Adrenal gland (tissue), 12 donors: ENCODE measurements around the gene TMEM163. TPM values are rescaled to one million over a fixed set of nuclear protein-coding genes. Genes with fewer than 3 reads are reported as not detected.
A peak's percentile ranks its signal among the peaks of the same experiment; 100 is the strongest.
"Not testable (repeated sequence)": the region's sequence is repeated elsewhere in the genome, so short reads cannot be mapped to it uniquely, and the experiment has no call there.

ENCODE experiments used
- DNase-seq, 7 donors: peaks; one replicate each; pipeline ENCODE4 v3.0.0-alpha.2; 2019 to 2020
- H3K27ac ChIP-seq, 5 donors: fragments of 200-600 bp; sonication (generic) in 4 of 5; 1 replicate in 3 of 5; 2 replicates in 2 of 5; pipeline versions ENCODE4 v1.5.1 to v1.8.0; 2016 to 2020; ENCODE audit warnings: mild to moderate bottlenecking in 1 of 5
- H3K27me3 ChIP-seq: fragments of 200-600 bp; 2 replicates; pipeline ENCODE4 v1.8.0; 2021
- H3K36me3 ChIP-seq, 2 donors: fragments of 200-600 bp; replicated peaks in 1 of 2; 1 replicate in 1 of 2; 2 replicates in 1 of 2; pipeline versions ENCODE4 v1.5.1 to v1.8.0; 2018 to 2022
- H3K4me1 ChIP-seq, 2 donors: fragments of 200-600 bp; replicated peaks in 1 of 2; 1 replicate in 1 of 2; 2 replicates in 1 of 2; pipeline versions ENCODE4 v1.5.1 to v1.8.0; 2018 to 2021
- H3K4me3 ChIP-seq, 4 donors: fragments of 200-600 bp; sonication (generic) in 3 of 4; one replicate each; pipeline ENCODE4 v1.5.1; 2016 to 2018
- H3K9me3 ChIP-seq, 3 donors: fragments of 200-600 bp; sonication (generic) in 1 of 3; replicated peaks in 1 of 3; 1 replicate in 2 of 3; 2 replicates in 1 of 3; pipeline versions ENCODE4 v1.5.1 to v1.8.0; 2016 to 2021
- POLR2A ChIP-seq, 2 donors: fragments of 450-650 bp; IDR thresholded peaks; one replicate each; pipeline ENCODE4 v1.6.1; 2017; ENCODE audit warnings: antibody characterized with exemption in 2 of 2, mild to moderate bottlenecking in 2 of 2, moderate library complexity in 1 of 2
- WGBS, 4 donors: extraction: QIAGEN DNeasy Blood & Tissue Kit in 2 of 4; methylation state at CpG; one replicate each; pipeline versions ENCODE4 v1.1.5 to v1.1.7; 2013 to 2017; 5-methylcytosine and 5-hydroxymethylcytosine counted together
- intact Hi-C, 2 donors: fragments of 100-400 bp; cut with DNase I; formaldehyde crosslinking; loops; one replicate each; pipeline versions ENCODE4 v1.14.1 to v1.15.0; 2022 to 2023
- polyA plus RNA-seq, 3 donors: library from polyadenylated mRNA; stranded (reverse); fragments of 200-250 nt in 2 of 3; fragments of 350-450 nt in 1 of 3; fragmentation: Illumina TruSeq in 1 of 3; extraction: RNeasy Lipid Tissue Mini Kit (QIAGEN cat#74804) in 1 of 3; gene quantifications; one replicate each; pipeline ENCODE4 v1.2.3, GENCODE V29; 2013 to 2014
- total RNA-seq, 9 donors: library from RNA; depleted of rRNA in 4 of 9; stranded (reverse); fragments of >200 nt in 4 of 9; fragments of 120-200 nt in 1 of 9; fragmentation: NEBNext Ultra II Directional in 1 of 9; extraction: Animal tissue kit (Norgen Biotek cat#: 25700) in 1 of 9; gene quantifications; one replicate each; pipeline versions ENCODE4 v1.1.0 to v1.2.4, GENCODE V29; 2013 to 2023
- TF ChIP-seq, protein P1 (sequence below), 6 experiments: fragments of 450-650 bp in 4 of 6; fragments of 200-600 bp in 2 of 6; sonication (generic) in 1 of 6; IDR thresholded peaks; 1 replicate in 5 of 6; 2 replicates in 1 of 6; pipeline versions ENCODE4 v1.5.1 to v1.8.0; 2016 to 2021; ENCODE audit warnings: antibody characterized with exemption in 6 of 6, mild to moderate bottlenecking in 2 of 6, moderate library complexity in 1 of 6
- donor health status: healthy with polysubstance abuse.
- donor health status: Bipolar disorder and iron deficiency.
- donor health status: DM: yes; HTN: yes; CAD: no.
- donor health status: DM: no; HTN: no; CAD: no.
- donor health status: DM: no; HTN: no; CAD: no.
- donor health status: DM: yes; HTN: yes; CAD: no.

TMEM163 gene
- total and polyA plus RNA-seq, 12 donors, result 3.6 to 21.6 (median 9.5) TPM

DNA sequence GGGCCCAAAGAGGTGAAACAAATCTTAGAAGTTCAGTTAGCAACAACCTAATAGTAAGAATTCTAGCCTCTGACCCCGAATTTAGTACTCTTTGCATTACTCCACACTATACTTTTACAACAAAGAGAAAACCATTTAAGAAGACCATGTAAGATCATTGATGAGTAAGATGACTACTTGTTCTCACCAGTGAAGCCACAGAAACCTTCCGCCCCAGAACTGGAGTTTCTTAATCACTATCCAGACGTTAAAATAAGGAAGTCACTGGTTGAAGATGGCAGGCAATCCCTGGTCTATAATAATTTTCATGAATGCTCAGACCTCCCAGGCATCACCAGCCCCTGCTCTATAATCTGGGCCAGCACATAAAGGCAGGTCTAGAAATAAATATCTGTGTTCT is 95.0 kb downstream of the TMEM163 start:
- DNase-seq, result peak in 1 of 7 donors; percentile 11
- Histone ChIP-seq H3K27ac (no peak overlapping the region), H3K4me3 (no peak overlapping the region), H3K27me3 (no peaks in the 10 kb centered on the region), H3K4me1 (no peaks in the 10 kb centered on the region), H3K9me3 (no peaks in the 10 kb centered on the region), H3K36me3 (no peaks in the 10 kb centered on the region)
- WGBS, 4 donors, result 71 to 83% (median 82%) methylated on average over 3 of the region's 3 CpGs
- intact Hi-C loops, result no loop called here
- TF ChIP-seq POLR2A (IDR thresholded peaks at IDR 0.05), result no peak
- TF ChIP-seq, protein P1, sequence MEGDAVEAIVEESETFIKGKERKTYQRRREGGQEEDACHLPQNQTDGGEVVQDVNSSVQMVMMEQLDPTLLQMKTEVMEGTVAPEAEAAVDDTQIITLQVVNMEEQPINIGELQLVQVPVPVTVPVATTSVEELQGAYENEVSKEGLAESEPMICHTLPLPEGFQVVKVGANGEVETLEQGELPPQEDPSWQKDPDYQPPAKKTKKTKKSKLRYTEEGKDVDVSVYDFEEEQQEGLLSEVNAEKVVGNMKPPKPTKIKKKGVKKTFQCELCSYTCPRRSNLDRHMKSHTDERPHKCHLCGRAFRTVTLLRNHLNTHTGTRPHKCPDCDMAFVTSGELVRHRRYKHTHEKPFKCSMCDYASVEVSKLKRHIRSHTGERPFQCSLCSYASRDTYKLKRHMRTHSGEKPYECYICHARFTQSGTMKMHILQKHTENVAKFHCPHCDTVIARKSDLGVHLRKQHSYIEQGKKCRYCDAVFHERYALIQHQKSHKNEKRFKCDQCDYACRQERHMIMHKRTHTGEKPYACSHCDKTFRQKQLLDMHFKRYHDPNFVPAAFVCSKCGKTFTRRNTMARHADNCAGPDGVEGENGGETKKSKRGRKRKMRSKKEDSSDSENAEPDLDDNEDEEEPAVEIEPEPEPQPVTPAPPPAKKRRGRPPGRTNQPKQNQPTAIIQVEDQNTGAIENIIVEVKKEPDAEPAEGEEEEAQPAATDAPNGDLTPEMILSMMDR (IDR thresholded peaks at IDR 0.05), result no peak

DNA sequence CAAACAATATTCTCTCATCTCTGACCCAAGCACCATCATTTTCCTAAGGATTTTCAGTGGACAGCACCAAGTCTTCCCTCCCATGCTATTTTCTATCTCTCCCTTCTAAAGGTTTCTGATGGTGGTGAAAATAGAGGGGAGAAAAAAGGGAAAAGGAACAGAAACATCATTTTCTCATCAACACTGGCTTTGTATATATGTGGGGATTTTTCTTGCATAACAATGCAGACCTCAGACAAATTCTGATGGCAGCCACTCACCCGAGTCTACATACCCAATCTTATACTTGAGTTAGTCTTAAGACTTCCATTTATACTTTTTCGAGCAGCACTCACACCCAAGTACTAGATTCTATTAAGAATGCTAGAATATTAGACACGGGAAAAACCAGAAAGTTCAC is 95.8 kb downstream of the TMEM163 start:
- no peaks in the 10 kb centered on the region for H3K36me3 ChIP-seq
- H3K9me3 ChIP-seq, result no peaks in the 10 kb centered on the region
- no peaks in the 10 kb centered on the region for H3K4me1 ChIP-seq
- H3K4me3 ChIP-seq, result no peak overlapping the region
- no peak for DNase-seq
- H3K27me3 ChIP-seq, result no peaks in the 10 kb centered on the region
- no peak overlapping the region for H3K27ac ChIP-seq
- intact Hi-C loops, result no loop called here
- TF ChIP-seq, protein P1 (IDR thresholded peaks at IDR 0.05), result no peak
- no peak for TF ChIP-seq POLR2A (IDR thresholded peaks at IDR 0.05)
- WGBS, 4 donors, result 83 to 94% (median 89%) methylated on average over 3 of the region's 3 CpGs

GRCh38 chr2:134621939-134622705 is 96.7 kb downstream of the TMEM163 start:
- no peak for DNase-seq

GRCh38 chr2:134619250-134619649 is 99.5 kb downstream of the TMEM163 start:
- Histone ChIP-seq H3K9me3 (no peaks in the 10 kb centered on the region), H3K4me1 (no peaks in the 10 kb centered on the region), H3K36me3 (no peaks in the 10 kb centered on the region), H3K4me3 (no peak overlapping the region), H3K27me3 (no peaks in the 10 kb centered on the region), H3K27ac (no peak overlapping the region)
- TF ChIP-seq, protein P1 (IDR thresholded peaks at IDR 0.05), result no peak
- intact Hi-C loops, result no loop called here
- WGBS, 4 donors, result 93 to 94% (median 94%) methylated on average over 4 of the region's 4 CpGs
- no peak for DNase-seq

More at GRCh38 chr2:134621939-134622705, 96.7 kb downstream of the TMEM163 start:
- Histone ChIP-seq H3K36me3 (no peaks in the 10 kb centered on the region), H3K4me1 (no peaks in the 10 kb centered on the region), H3K9me3 (no peaks in the 10 kb centered on the region), H3K27ac (no peak overlapping the region), H3K4me3 (no peak overlapping the region), H3K27me3 (no peaks in the 10 kb centered on the region)
- WGBS, 4 donors, result 86 to 92% (median 87%) methylated on average over 10 of the region's 10 CpGs
- TF ChIP-seq POLR2A (IDR thresholded peaks at IDR 0.05), result no peak
- TF ChIP-seq, protein P1 (IDR thresholded peaks at IDR 0.05), result no peak
- intact Hi-C loops, result no loop called here

GRCh38 chr2:134615480-134615879 is 103.3 kb downstream of the TMEM163 start:
- H3K27ac ChIP-seq, intact Hi-C loops, H3K27me3 ChIP-seq, H3K36me3 ChIP-seq, H3K4me1 ChIP-seq, H3K4me3 ChIP-seq: not testable (repeated sequence)
- WGBS, 4 donors, result 81 to 93% (median 88%) methylated on average over 3 of the region's 3 CpGs
- peak in 2 of 7 donors; percentile 30 to 56 for DNase-seq
- peaks cover 0 to 15% (median 0%) of the 10 kb centered on the region in 3 donors for H3K9me3 ChIP-seq
